Nephron (organoid): ENCODE results near the gene C7.
"Not testable (repeated sequence)": the region's sequence is repeated elsewhere in the genome, so short reads cannot be mapped to it uniquely, and the experiment has no call there.

Experiments
- H3K27ac Mint-ChIP-seq, 3 experiments: 2 replicates each; pipeline ENCODE4 v1.8.0; 2020; ENCODE audit warnings: mixed read lengths in 3 of 3, mild to moderate bottlenecking in 2 of 3, moderate library complexity in 1 of 3
- H3K27me3 Mint-ChIP-seq: 2 replicates; pipeline ENCODE4 v1.8.0; 2021; ENCODE audit warnings: low read depth, mild to moderate bottlenecking, moderate library complexity, mixed read lengths
- H3K36me3 Mint-ChIP-seq: 2 replicates; pipeline ENCODE4 v1.8.0; 2020; ENCODE audit warnings: low read depth, mixed read lengths
- H3K4me1 Mint-ChIP-seq: 2 replicates; pipeline ENCODE4 v1.8.0; 2020; ENCODE audit warnings: mixed read lengths
- H3K4me3 Mint-ChIP-seq, 3 experiments: 2 replicates each; pipeline ENCODE4 v1.8.0; 2020; ENCODE audit warnings: mild to moderate bottlenecking in 3 of 3, mixed read lengths in 3 of 3, moderate library complexity in 2 of 3
- H3K9me3 Mint-ChIP-seq: 2 replicates; pipeline ENCODE4 v1.8.0; 2020; ENCODE audit warnings: mixed read lengths
- TF ChIP-seq, protein P1 (sequence below), 3 experiments: fragments of 200-600 bp; sonication (generic); IDR thresholded peaks; one replicate each; pipeline ENCODE4 v1.5.0; 2021; ENCODE audit warnings: antibody characterized with exemption in 3 of 3; ENCODE audit not compliant: unreplicated experiment in 3 of 3

The C7 gene

DNA sequence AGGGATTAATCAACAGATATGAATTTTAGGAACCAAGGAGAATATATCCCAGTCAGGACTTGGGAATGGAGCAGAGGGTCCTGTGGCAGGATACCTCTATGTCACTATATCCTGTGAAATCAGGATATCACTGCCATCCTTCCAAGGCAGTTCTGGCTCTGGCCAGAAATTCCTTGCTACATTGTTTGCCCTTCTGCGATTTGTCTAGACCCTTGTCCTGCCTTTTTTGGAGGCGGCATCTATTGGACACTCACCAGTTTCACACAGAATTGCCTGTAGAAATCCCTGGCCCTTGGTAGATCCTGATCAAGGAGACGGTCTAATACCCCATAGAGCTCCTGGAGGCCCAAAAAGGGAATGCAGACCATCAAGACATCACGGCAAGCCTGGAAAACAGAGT is 90.7 kb downstream of the C7 start:
- Mint-ChIP-seq H3K4me1 (peaks cover 10% of the 10 kb centered on the region), H3K27ac (peak overlapping the region in 2 of 3 experiments; percentile 23 to 70), H3K27me3 (no peaks in the 10 kb centered on the region), H3K9me3 (no peaks in the 10 kb centered on the region), H3K4me3 (no peak overlapping the region), H3K36me3 (no peaks in the 10 kb centered on the region)
- TF ChIP-seq, protein P1, sequence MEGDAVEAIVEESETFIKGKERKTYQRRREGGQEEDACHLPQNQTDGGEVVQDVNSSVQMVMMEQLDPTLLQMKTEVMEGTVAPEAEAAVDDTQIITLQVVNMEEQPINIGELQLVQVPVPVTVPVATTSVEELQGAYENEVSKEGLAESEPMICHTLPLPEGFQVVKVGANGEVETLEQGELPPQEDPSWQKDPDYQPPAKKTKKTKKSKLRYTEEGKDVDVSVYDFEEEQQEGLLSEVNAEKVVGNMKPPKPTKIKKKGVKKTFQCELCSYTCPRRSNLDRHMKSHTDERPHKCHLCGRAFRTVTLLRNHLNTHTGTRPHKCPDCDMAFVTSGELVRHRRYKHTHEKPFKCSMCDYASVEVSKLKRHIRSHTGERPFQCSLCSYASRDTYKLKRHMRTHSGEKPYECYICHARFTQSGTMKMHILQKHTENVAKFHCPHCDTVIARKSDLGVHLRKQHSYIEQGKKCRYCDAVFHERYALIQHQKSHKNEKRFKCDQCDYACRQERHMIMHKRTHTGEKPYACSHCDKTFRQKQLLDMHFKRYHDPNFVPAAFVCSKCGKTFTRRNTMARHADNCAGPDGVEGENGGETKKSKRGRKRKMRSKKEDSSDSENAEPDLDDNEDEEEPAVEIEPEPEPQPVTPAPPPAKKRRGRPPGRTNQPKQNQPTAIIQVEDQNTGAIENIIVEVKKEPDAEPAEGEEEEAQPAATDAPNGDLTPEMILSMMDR (IDR thresholded peaks at IDR 0.05; ENCODE audit: unreplicated experiment in 3 of 3): no peak

DNA sequence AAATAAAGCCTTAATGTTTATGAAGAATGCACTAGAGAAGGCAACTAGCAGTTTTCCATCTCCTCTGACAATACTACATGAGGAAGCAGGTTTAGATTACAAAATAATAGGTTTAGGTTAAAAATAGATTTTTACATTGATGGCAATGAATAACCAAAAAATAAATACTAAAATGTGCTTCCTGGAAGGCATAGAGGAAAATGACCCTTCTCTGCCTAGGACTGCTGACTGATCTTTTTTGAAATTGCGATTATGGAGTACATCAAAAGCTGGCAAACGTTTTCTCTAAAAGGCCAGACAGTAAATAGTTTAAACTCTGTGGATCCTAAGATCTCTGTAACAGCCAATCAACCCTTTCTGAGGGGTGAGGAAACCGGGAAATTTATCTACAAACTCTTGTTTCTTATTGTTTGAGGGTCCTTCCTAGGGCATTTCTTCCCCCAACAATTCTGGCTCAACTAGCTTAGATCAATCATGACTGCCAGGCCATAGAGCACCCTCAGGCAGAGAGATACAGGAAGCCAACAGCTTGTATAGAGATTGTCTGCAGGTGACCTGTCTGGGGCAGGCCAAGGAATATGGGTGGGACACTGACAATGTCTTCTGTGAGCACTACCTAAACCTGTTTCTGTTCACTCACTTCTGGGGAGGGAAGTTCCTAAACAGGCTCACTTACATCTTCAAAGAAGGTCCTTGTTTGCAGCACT is 94.5 kb downstream of the C7 start:
- Mint-ChIP-seq H3K4me1 (peaks cover 6% of the 10 kb centered on the region), H3K27ac (no peak overlapping the region), H3K4me3 (no peak overlapping the region), H3K27me3 (no peaks in the 10 kb centered on the region), H3K36me3 (no peaks in the 10 kb centered on the region), H3K9me3 (peaks cover 3% of the 10 kb centered on the region)
- TF ChIP-seq, protein P1 (IDR thresholded peaks at IDR 0.05; ENCODE audit: unreplicated experiment in 3 of 3): no peak

DNA sequence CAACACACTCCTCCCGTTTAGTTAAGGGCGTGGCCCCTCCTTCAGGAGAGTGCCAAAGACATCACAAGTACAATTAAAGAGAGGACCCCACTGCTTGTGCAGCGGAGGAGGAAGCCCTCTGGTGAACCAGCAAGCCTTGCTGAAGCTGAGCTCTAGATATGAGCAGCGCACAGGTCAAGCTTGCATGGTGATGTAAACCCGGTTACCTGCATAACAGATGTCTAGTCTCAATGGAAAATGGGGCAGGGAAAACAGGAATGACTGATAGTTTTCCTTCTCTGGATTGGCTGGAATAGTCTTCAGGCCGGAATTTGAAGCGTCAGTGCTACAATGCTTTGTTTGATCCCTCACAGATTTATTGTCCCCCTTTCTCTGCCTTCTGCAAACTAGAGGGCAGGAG is 95.6 kb downstream of the C7 start:
- no peaks in the 10 kb centered on the region for H3K36me3 Mint-ChIP-seq
- H3K4me3 Mint-ChIP-seq: no peak overlapping the region
- H3K27ac Mint-ChIP-seq: no peak overlapping the region
- H3K27me3 Mint-ChIP-seq: no peaks in the 10 kb centered on the region
- H3K9me3 Mint-ChIP-seq: peaks cover 3% of the 10 kb centered on the region
- TF ChIP-seq, protein P1 (IDR thresholded peaks at IDR 0.05; ENCODE audit: unreplicated experiment in 3 of 3): no peak
- H3K4me1 Mint-ChIP-seq: no peaks in the 10 kb centered on the region

DNA sequence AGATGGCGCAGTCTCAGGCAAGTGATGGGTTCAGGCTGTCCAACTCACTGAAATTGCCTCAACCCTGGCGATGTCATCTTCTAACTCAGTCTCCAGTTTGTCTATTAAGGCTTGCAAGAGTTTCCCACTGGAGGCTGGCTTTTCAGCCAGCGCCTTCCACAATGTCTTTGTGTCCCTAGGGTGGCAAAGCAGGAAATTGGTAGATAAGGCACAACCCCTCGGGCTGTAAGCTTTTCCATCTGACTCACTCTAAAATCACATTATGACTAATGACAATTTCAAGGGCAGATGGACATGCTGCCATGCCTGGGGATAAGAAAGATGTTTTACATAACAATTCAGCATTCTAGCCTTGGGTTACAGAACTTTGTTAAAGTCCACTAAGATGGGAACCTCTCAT is 99.9 kb downstream of the C7 start:
- no peak overlapping the region for H3K27ac Mint-ChIP-seq
- H3K4me1 Mint-ChIP-seq: no peaks in the 10 kb centered on the region
- H3K9me3 Mint-ChIP-seq: peaks cover 3% of the 10 kb centered on the region
- no peaks in the 10 kb centered on the region for H3K36me3 Mint-ChIP-seq
- TF ChIP-seq, protein P1 (IDR thresholded peaks at IDR 0.05; ENCODE audit: unreplicated experiment in 3 of 3): no peak
- H3K27me3 Mint-ChIP-seq: no peaks in the 10 kb centered on the region
- H3K4me3 Mint-ChIP-seq: no peak overlapping the region

DNA sequence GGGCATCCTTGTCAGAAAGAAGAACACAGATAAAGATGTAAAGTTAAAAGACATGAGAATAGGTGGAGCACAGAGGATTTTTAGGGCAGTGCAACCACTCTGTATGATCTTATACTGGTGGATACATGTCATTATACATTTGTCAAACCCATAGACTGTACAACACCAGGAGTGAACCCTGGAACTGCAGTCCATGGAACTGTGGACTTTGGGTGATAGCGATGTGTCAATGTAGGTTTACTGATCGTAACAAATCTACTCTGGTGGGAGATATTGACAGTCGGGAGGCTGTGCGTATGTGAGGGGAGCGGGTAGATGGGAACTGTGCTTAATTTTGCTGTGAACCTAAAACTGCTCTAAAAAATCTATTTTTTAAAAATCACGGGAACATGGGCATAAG is 101.3 kb downstream of the C7 start:
- no peak overlapping the region for H3K4me3 Mint-ChIP-seq
- H3K27ac Mint-ChIP-seq: no peak overlapping the region
- no peaks in the 10 kb centered on the region for H3K4me1 Mint-ChIP-seq
- no peaks in the 10 kb centered on the region for H3K27me3 Mint-ChIP-seq
- TF ChIP-seq, protein P1 (IDR thresholded peaks at IDR 0.05; ENCODE audit: unreplicated experiment in 3 of 3): no peak
- no peaks in the 10 kb centered on the region for H3K36me3 Mint-ChIP-seq
- H3K9me3 Mint-ChIP-seq: peaks cover 3% of the 10 kb centered on the region

DNA sequence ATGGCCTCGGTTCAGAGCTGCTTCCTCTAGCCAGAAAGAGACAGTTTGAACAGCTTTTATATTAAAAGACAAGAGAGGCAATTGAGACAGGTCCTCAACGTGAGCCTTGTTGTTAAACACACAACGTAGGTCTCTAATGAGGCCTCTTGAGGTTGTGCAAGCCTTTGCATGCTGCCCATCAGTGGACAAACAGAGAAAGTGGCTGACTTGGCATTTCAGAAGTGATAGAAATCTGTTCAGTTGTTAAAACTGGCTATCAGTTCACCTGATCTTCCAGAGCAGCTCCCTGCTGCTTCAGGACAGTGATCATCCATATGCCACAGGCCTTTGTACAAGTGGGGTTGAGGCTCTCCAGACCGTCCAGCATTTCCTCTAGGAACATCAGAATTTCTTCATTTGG is 103.0 kb downstream of the C7 start:
- H3K27ac Mint-ChIP-seq: no peak overlapping the region

DNA sequence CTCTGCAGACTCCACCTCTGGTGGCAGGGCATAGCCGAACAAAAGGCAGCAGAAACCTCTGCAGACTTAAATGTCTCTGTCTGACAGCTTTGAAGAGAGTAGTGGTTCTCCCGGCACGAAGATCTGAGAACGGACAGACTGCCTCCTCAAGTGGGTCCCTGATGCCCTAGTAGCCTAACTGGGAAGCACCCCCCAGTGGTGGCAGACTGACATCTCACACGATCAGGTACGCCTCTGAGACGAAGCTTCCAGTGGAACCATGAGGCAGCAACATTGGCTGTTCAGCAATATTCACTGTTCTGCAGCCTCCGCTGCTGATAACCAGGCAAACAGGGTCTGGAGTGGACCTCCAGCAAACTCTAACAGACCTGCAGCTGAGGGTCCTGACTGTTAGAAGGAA is 113.3 kb downstream of the C7 start:
- peaks cover 40% of the 10 kb centered on the region for H3K9me3 Mint-ChIP-seq
- not testable (repeated sequence) for H3K4me1 Mint-ChIP-seq, H3K4me3 Mint-ChIP-seq, H3K36me3 Mint-ChIP-seq, H3K27ac Mint-ChIP-seq, H3K27me3 Mint-ChIP-seq

More for the DNA sequence above, 103.0 kb downstream of the C7 start:
- H3K4me3 Mint-ChIP-seq: no peak overlapping the region
- no peaks in the 10 kb centered on the region for H3K27me3 Mint-ChIP-seq
- H3K4me1 Mint-ChIP-seq: no peaks in the 10 kb centered on the region
- TF ChIP-seq, protein P1 (IDR thresholded peaks at IDR 0.05; ENCODE audit: unreplicated experiment in 3 of 3): no peak
- no peaks in the 10 kb centered on the region for H3K9me3 Mint-ChIP-seq
- no peaks in the 10 kb centered on the region for H3K36me3 Mint-ChIP-seq
